Thyroid gland (tissue), 4 donors: ENCODE results near the gene TGFBR1. TPM values are rescaled to one million over a fixed set of nuclear protein-coding genes. Genes with fewer than 3 reads are reported as not detected.

Source experiments
- DNase-seq, 2 donors: peaks; one replicate each; pipeline ENCODE4 v3.0.0-alpha.2; 2019
- H3K27ac ChIP-seq, 3 donors: fragments of 200-600 bp; sonication (generic); 1 replicate in 2 of 3; 2 replicates in 1 of 3; pipeline ENCODE4 v1.5.1; 2016 to 2019; ENCODE audit warnings: mild to moderate bottlenecking in 1 of 3, moderate library complexity in 1 of 3
- H3K27me3 ChIP-seq: fragments of 200-600 bp; sonication (generic); one replicate; pipeline ENCODE4 v1.5.1; 2019
- H3K36me3 ChIP-seq, 2 donors: fragments of 200-600 bp; sonication (generic); one replicate each; pipeline ENCODE4 v1.5.1; 2016 to 2019
- H3K4me1 ChIP-seq, 2 donors: fragments of 200-600 bp; sonication (generic); one replicate each; pipeline ENCODE4 v1.5.1; 2017 to 2019
- H3K4me3 ChIP-seq, 3 donors: fragments of 200-600 bp; sonication (generic); replicated peaks in 1 of 3; 1 replicate in 2 of 3; 2 replicates in 1 of 3; pipeline ENCODE4 v1.5.1; 2016; ENCODE audit warnings: mild to moderate bottlenecking in 1 of 3
- H3K9me3 ChIP-seq: fragments of 200-600 bp; sonication (generic); one replicate; pipeline ENCODE4 v1.5.1; 2017
- CTCF ChIP-seq, 6 experiments: fragments of 200-600 bp in 3 of 6; fragments of 450-650 bp in 3 of 6; sonication (generic) in 3 of 6; IDR thresholded peaks; one replicate each; pipeline ENCODE4 v1.5.1; 2016 to 2019; ENCODE audit warnings: antibody characterized with exemption in 6 of 6, mild to moderate bottlenecking in 2 of 6, inconsistent platforms in 1 of 6, moderate library complexity in 1 of 6
- POLR2A ChIP-seq, 2 donors: fragments of 450-650 bp; IDR thresholded peaks; one replicate each; pipeline ENCODE4 v1.6.1; 2017; ENCODE audit warnings: antibody characterized with exemption in 2 of 2, mild to moderate bottlenecking in 2 of 2, moderate library complexity in 1 of 2
- WGBS, 2 donors: methylation state at CpG; one replicate each; pipeline ENCODE4 v1.1.5; 2017; 5-methylcytosine and 5-hydroxymethylcytosine counted together
- intact Hi-C: fragments of 100-400 bp; cut with DNase I; formaldehyde crosslinking; loops from one replicate; pipeline ENCODE4 v1.15.1; 2023
- total RNA-seq, 4 donors: library from RNA; depleted of rRNA; stranded (reverse); fragments of >200 nt; gene quantifications; one replicate each; pipeline ENCODE4 v1.2.3, GENCODE V29; 2016

Gene TGFBR1
- total RNA-seq, 4 donors from 2014 or later = 18.6 to 36.7 (median 28.5) TPM

GRCh38 chr9:99138424-99139284, 33.7 kb downstream of the TGFBR1 start:
- Histone ChIP-seq H3K27ac (no peak overlapping the region), H3K4me1 (no peaks in the 10 kb centered on the region), H3K27me3 (no peaks in the 10 kb centered on the region), H3K9me3 (no peaks in the 10 kb centered on the region), H3K36me3 (peaks cover 0 to 6% of the 10 kb centered on the region in 2 donors), H3K4me3 (no peak overlapping the region)
- no peak for DNase-seq
- intact Hi-C loops = no loop called here
- TF ChIP-seq CTCF (IDR thresholded peaks at IDR 0.05) (no peak), POLR2A (IDR thresholded peaks at IDR 0.05) (no peak)
- 92 to 94% methylated on average over 8 of the region's 8 CpGs for WGBS, 2 donors

- H3K9me3 ChIP-seq = no peaks in the 10 kb centered on the region
- H3K27me3 ChIP-seq = no peaks in the 10 kb centered on the region
- no peak for DNase-seq
- H3K27ac ChIP-seq = no peak overlapping the region
- intact Hi-C loops = no loop called here
- 92 to 95% methylated on average over 5 of the region's 5 CpGs for WGBS, 2 donors
- H3K36me3 ChIP-seq = peaks cover 0 to 6% of the 10 kb centered on the region in 2 donors
- no peak for TF ChIP-seq POLR2A (IDR thresholded peaks at IDR 0.05)
- TF ChIP-seq CTCF (IDR thresholded peaks at IDR 0.05) = no peak
- H3K4me1 ChIP-seq = no peaks in the 10 kb centered on the region
- H3K4me3 ChIP-seq = no peak overlapping the region
Measured at GRCh38 chr9:99139868-99140267, 35.0 kb downstream of the TGFBR1 start.

- Histone ChIP-seq H3K27ac (no peak overlapping the region), H3K36me3 (peaks cover 0 to 6% of the 10 kb centered on the region in 2 donors), H3K27me3 (no peaks in the 10 kb centered on the region), H3K4me3 (no peak overlapping the region), H3K4me1 (no peaks in the 10 kb centered on the region), H3K9me3 (no peaks in the 10 kb centered on the region)
- intact Hi-C loops = no loop called here
- peak in 5 of 6 experiments; percentile 63 to 92 (median 76) for TF ChIP-seq CTCF (IDR thresholded peaks at IDR 0.05)
- TF ChIP-seq POLR2A (IDR thresholded peaks at IDR 0.05) = no peak
- 89 to 93% methylated on average over 2 of the region's 2 CpGs for WGBS, 2 donors
- DNase-seq = peak; percentile 30 to 38
Measured at GRCh38 chr9:99140685-99141314, 35.9 kb downstream of the TGFBR1 start.

- 85 to 89% methylated on average over 5 of the region's 5 CpGs for WGBS, 2 donors
- H3K9me3 ChIP-seq = no peaks in the 10 kb centered on the region
- intact Hi-C loops = no loop called here
- DNase-seq = no peak
- no peaks in the 10 kb centered on the region for H3K4me1 ChIP-seq
- H3K27ac ChIP-seq = no peak overlapping the region
- H3K36me3 ChIP-seq = peaks cover 0 to 6% of the 10 kb centered on the region in 2 donors
- H3K4me3 ChIP-seq = no peak overlapping the region
- TF ChIP-seq CTCF (IDR thresholded peaks at IDR 0.05) (no peak), POLR2A (IDR thresholded peaks at IDR 0.05) (no peak)
- no peaks in the 10 kb centered on the region for H3K27me3 ChIP-seq
Measured at GRCh38 chr9:99141849-99142248, 36.9 kb downstream of the TGFBR1 start.

GRCh38 chr9:99142275-99142674, 37.4 kb downstream of the TGFBR1 start:
- Histone ChIP-seq H3K36me3 (peaks cover 0 to 6% of the 10 kb centered on the region in 2 donors), H3K27me3 (no peaks in the 10 kb centered on the region), H3K4me1 (no peaks in the 10 kb centered on the region), H3K27ac (no peak overlapping the region), H3K4me3 (no peak overlapping the region), H3K9me3 (no peaks in the 10 kb centered on the region)
- TF ChIP-seq POLR2A (IDR thresholded peaks at IDR 0.05) (no peak), CTCF (IDR thresholded peaks at IDR 0.05) (no peak)
- WGBS, 2 donors = 95 to 96% methylated on average over 4 of the region's 4 CpGs
- DNase-seq = no peak
- intact Hi-C loops = no loop called here
